Neural cell (in vitro differentiated cells): ENCODE results near the gene C9orf72. TPM values are rescaled to one million over a fixed set of nuclear protein-coding genes. Genes with fewer than 3 reads are reported as not detected.

Source experiments
- H2AFZ ChIP-seq: fragments of 200-600, 300-800 bp; sonication (generic), shearing (Covaris generic); 2 replicates; pipeline ENCODE4 v1.6.0; 2014; ENCODE audit warnings: low read depth, mild to moderate bottlenecking, antibody characterized with exemption, low read length, moderate library complexity
- H3F3A ChIP-seq: fragments of 200-600 bp; shearing (Covaris generic); 2 replicates; pipeline ENCODE4 v1.6.1; 2016; ENCODE audit warnings: mild to moderate bottlenecking, moderate library complexity, mixed read lengths, antibody characterized with exemption, low read length; ENCODE audit not compliant: insufficient read depth, poor library complexity, severe bottlenecking
- H3K27ac ChIP-seq: fragments of 200-600, 300-800 bp; sonication (generic), shearing (Covaris generic); 2 replicates; pipeline ENCODE4 v1.5.1; 2014; ENCODE audit warnings: mild to moderate bottlenecking, low read length, moderate library complexity
- H3K27me3 ChIP-seq: fragments of 300-800, 200-600 bp; sonication (generic), shearing (Covaris generic); 2 replicates; pipeline ENCODE4 v1.6.0; 2014; ENCODE audit warnings: mild to moderate bottlenecking, low read depth, low read length, moderate library complexity; ENCODE audit not compliant: insufficient read depth
- H3K36me3 ChIP-seq: fragments of 300-800, 200-600 bp; sonication (generic), shearing (Covaris generic); 2 replicates; pipeline ENCODE4 v1.5.1; 2014; ENCODE audit warnings: mild to moderate bottlenecking, antibody characterized with exemption, low read length, moderate library complexity; ENCODE audit not compliant: insufficient read depth
- H3K4me2 ChIP-seq: fragments of 300-800, 200-600 bp; sonication (generic), shearing (Covaris generic); 2 replicates; pipeline ENCODE4 v1.6.0; 2014; ENCODE audit warnings: mild to moderate bottlenecking, low read length
- H3K4me3 ChIP-seq: fragments of 300-800, 200-600 bp; sonication (generic), shearing (Covaris generic); 2 replicates; pipeline ENCODE4 v1.5.1; 2014; ENCODE audit warnings: mild to moderate bottlenecking, low read length, moderate library complexity
- H3K79me2 ChIP-seq: fragments of 200-600 bp; shearing (Covaris generic); replicated peaks from 2 replicates; pipeline ENCODE4 v1.6.0; 2014; ENCODE audit warnings: mild to moderate bottlenecking, low read length, moderate library complexity; ENCODE audit not compliant: insufficient read depth
- H3K9ac ChIP-seq: fragments of 300-800, 200-600 bp; sonication (generic), shearing (Covaris generic); 2 replicates; pipeline ENCODE4 v1.6.1; 2016; ENCODE audit warnings: mild to moderate bottlenecking, low read length, mixed read lengths
- H3K9me2 ChIP-seq: fragments of 200-600 bp; shearing (Covaris generic); 2 replicates; pipeline ENCODE4 v1.6.1; 2016; ENCODE audit warnings: mild to moderate bottlenecking, low read length, mixed read lengths; ENCODE audit not compliant: insufficient read depth
- H3K9me3 ChIP-seq: fragments of 200-600, 300-800 bp; sonication (generic), shearing (Covaris generic); 2 replicates; pipeline ENCODE4 v1.6.1; 2016; ENCODE audit warnings: mild to moderate bottlenecking, mixed run types, low read length, moderate library complexity, mixed read lengths
- H4K20me1 ChIP-seq: fragments of 200-600 bp; shearing (Covaris generic); 2 replicates; pipeline ENCODE4 v1.6.1; 2016; ENCODE audit warnings: mild to moderate bottlenecking, mixed run types; ENCODE audit not compliant: insufficient read depth
- CTCF ChIP-seq: fragments of 450-650 bp; IDR thresholded peaks from 2 replicates; pipeline ENCODE4 v1.5.1; 2014; ENCODE audit warnings: antibody characterized with exemption, mild to moderate bottlenecking, moderate library complexity; ENCODE audit not compliant: poor library complexity, severe bottlenecking
- EP300 ChIP-seq: fragments of 450-650 bp; conservative IDR thresholded peaks from 2 replicates; pipeline ENCODE4 v1.6.1; 2014; ENCODE audit warnings: antibody characterized with exemption, mild to moderate bottlenecking, moderate library complexity; ENCODE audit not compliant: poor library complexity, severe bottlenecking
- EZH2 ChIP-seq: fragments of 200-600, 300-800 bp; shearing (Covaris generic), sonication (generic); IDR thresholded peaks from 2 replicates; pipeline ENCODE4 v1.6.1; 2014; ENCODE audit warnings: antibody characterized with exemption, low read length, borderline replicate concordance, mild to moderate bottlenecking; ENCODE audit not compliant: insufficient read depth, poor library complexity, severe bottlenecking
- MXI1 ChIP-seq: fragments of 450-650 bp; conservative IDR thresholded peaks from 2 replicates; pipeline ENCODE4 v1.6.1; 2014; ENCODE audit warnings: antibody characterized with exemption, mild to moderate bottlenecking; ENCODE audit not compliant: poor library complexity, severe bottlenecking
- POLR2AphosphoS5 ChIP-seq: IDR thresholded peaks from 2 replicates; pipeline ENCODE4 v1.6.1; 2012
- RAD21 ChIP-seq: fragments of 450-650 bp; conservative IDR thresholded peaks from 2 replicates; pipeline ENCODE4 v1.6.1; 2014; ENCODE audit warnings: antibody characterized with exemption, mild to moderate bottlenecking, moderate library complexity
- SMC3 ChIP-seq: fragments of 450-650 bp; conservative IDR thresholded peaks from 2 replicates; pipeline ENCODE4 v1.6.1; 2014; ENCODE audit warnings: antibody characterized with exemption, mild to moderate bottlenecking, moderate library complexity; ENCODE audit not compliant: poor library complexity
- TAF1 ChIP-seq: IDR thresholded peaks from 2 replicates; pipeline ENCODE4 v1.6.1; 2012; ENCODE audit warnings: low read depth
- polyA plus RNA-seq: library from polyadenylated mRNA; depleted of rRNA; stranded (reverse); fragments of >200 nt; gene quantifications from 2 replicates; pipeline ENCODE4 v1.2.3, GENCODE V29; 2014
- TF ChIP-seq, protein P1 (sequence below): IDR thresholded peaks from 2 replicates; pipeline ENCODE4 v1.6.1; 2012; ENCODE audit warnings: borderline replicate concordance

C9orf72 gene
- polyA plus RNA-seq, 1 donor from 2014 or later: 166 TPM

DNA sequence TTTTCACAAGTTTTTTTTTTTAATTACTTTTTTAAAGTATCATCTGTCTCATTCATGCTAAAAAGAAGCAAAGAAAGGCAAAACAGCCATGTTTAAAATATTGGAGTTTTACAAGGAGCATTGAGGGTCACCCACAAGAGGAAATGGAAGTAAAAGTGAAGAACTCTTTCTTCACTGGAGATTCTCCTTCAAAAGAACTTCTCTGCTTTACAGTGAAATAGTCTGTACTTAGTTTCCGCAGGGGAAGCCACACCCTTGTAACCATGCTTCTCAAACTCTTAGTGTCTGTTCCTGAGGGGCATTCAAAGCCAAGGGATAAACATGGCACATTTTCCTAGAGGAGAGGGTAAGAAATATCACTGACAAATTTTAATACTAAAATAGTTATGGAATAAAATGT lies 8.6 kb downstream of the C9orf72 start:
- H3K27ac ChIP-seq: peak overlapping the region; percentile 51
- H3F3A ChIP-seq: no peaks in the 10 kb centered on the region
- H2AFZ ChIP-seq: no peak overlapping the region
- no peaks in the 10 kb centered on the region for H3K27me3 ChIP-seq
- TF ChIP-seq RAD21 (no peak), EZH2 (no peak), MXI1 (no peak), TAF1 (no peak), EP300 (no peak), CTCF (no peak), SMC3 (no peak), POLR2AphosphoS5 (no peak)
- TF ChIP-seq, protein P1, sequence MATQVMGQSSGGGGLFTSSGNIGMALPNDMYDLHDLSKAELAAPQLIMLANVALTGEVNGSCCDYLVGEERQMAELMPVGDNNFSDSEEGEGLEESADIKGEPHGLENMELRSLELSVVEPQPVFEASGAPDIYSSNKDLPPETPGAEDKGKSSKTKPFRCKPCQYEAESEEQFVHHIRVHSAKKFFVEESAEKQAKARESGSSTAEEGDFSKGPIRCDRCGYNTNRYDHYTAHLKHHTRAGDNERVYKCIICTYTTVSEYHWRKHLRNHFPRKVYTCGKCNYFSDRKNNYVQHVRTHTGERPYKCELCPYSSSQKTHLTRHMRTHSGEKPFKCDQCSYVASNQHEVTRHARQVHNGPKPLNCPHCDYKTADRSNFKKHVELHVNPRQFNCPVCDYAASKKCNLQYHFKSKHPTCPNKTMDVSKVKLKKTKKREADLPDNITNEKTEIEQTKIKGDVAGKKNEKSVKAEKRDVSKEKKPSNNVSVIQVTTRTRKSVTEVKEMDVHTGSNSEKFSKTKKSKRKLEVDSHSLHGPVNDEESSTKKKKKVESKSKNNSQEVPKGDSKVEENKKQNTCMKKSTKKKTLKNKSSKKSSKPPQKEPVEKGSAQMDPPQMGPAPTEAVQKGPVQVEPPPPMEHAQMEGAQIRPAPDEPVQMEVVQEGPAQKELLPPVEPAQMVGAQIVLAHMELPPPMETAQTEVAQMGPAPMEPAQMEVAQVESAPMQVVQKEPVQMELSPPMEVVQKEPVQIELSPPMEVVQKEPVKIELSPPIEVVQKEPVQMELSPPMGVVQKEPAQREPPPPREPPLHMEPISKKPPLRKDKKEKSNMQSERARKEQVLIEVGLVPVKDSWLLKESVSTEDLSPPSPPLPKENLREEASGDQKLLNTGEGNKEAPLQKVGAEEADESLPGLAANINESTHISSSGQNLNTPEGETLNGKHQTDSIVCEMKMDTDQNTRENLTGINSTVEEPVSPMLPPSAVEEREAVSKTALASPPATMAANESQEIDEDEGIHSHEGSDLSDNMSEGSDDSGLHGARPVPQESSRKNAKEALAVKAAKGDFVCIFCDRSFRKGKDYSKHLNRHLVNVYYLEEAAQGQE: no peak
- no peaks in the 10 kb centered on the region for H3K9me2 ChIP-seq
- H3K9me3 ChIP-seq: no peaks in the 10 kb centered on the region
- peak overlapping the region; percentile 8 for H3K4me3 ChIP-seq
- H3K9ac ChIP-seq: no peak overlapping the region
- H3K4me2 ChIP-seq: no peak overlapping the region
- H4K20me1 ChIP-seq: no peaks in the 10 kb centered on the region
- peaks cover 20% of the 10 kb centered on the region for H3K79me2 ChIP-seq
- peaks cover 9% of the 10 kb centered on the region for H3K36me3 ChIP-seq

DNA sequence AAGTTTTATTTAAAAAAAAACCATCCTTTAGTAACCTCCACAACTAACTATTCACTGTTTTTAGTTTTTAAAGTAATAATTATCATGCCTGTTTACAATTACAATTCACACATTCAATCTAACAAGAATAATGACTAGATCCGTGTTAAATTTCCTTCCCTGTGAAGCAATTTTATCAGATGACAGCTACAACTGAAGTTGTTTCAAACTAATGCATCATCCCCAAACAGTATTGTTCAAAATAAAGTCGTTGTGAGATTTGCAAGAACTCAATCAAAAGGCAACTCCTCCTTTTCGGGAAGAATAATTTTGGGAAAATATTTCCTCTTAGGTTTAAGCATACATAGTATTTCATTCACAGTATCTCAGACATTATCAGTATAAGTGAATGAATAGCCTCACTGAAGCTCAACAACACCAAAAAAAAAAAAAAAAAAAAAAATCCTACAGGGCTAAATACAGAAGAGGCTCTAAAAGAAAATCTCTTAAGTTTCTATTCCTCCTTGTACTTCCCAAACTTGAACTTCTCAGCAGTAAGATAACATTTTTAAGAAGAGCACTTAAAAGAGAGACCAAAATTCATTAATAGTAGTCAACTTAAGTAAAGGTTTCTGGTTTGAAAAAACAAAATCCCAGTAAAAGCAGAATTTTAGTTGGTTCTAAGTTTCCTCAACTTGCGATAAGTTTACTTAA lies 9.4 kb downstream of the C9orf72 start:
- no peak overlapping the region for H3K4me3 ChIP-seq
- H3K4me2 ChIP-seq: no peak overlapping the region
- H3K9ac ChIP-seq: no peak overlapping the region
- TF ChIP-seq RAD21 (no peak), EP300 (no peak), SMC3 (no peak), MXI1 (no peak), CTCF (no peak), EZH2 (no peak), POLR2AphosphoS5 (no peak), TAF1 (no peak)
- TF ChIP-seq, protein P1: no peak
- H3K27ac ChIP-seq: no peak overlapping the region
- H3K79me2 ChIP-seq: peaks cover 13% of the 10 kb centered on the region
- no peaks in the 10 kb centered on the region for H3K9me3 ChIP-seq
- no peaks in the 10 kb centered on the region for H4K20me1 ChIP-seq
- no peaks in the 10 kb centered on the region for H3F3A ChIP-seq
- H3K36me3 ChIP-seq: peaks cover 9% of the 10 kb centered on the region
- no peaks in the 10 kb centered on the region for H3K9me2 ChIP-seq
- H2AFZ ChIP-seq: no peak overlapping the region
- no peaks in the 10 kb centered on the region for H3K27me3 ChIP-seq
